Muscle layer of colon (tissue), 2 donors: ENCODE measurements around the gene SAP30L.

Source experiments
- H3K27ac ChIP-seq: one replicate; pipeline ENCODE4 v1.7.0; 2013; ENCODE audit warnings: low read depth, mild to moderate bottlenecking, low read length, moderate library complexity
- H3K27me3 ChIP-seq, 2 donors: one replicate each; pipeline ENCODE4 v1.7.0; 2013; ENCODE audit warnings: low read length in 2 of 2, mild to moderate bottlenecking in 2 of 2; ENCODE audit not compliant: insufficient read depth in 2 of 2, control insufficient read depth in 1 of 2
- H3K36me3 ChIP-seq: one replicate; pipeline ENCODE4 v1.7.0; 2013; ENCODE audit warnings: mild to moderate bottlenecking, low read length; ENCODE audit not compliant: insufficient read depth
- H3K4me1 ChIP-seq: one replicate; pipeline ENCODE4 v1.7.0; 2013; ENCODE audit warnings: mild to moderate bottlenecking, low read length; ENCODE audit not compliant: insufficient read depth
- H3K4me3 ChIP-seq, 2 donors: one replicate each; pipeline ENCODE4 v1.7.0; 2013; ENCODE audit warnings: low read length in 2 of 2, low read depth in 1 of 2, mild to moderate bottlenecking in 1 of 2, moderate library complexity in 1 of 2
- H3K9ac ChIP-seq: one replicate; pipeline ENCODE4 v1.7.0; 2013; ENCODE audit warnings: low read length
- H3K9me3 ChIP-seq: one replicate; pipeline ENCODE4 v1.7.0; 2013; ENCODE audit warnings: mild to moderate bottlenecking, low read length
- donor health status: abdominal sarcoma.
- donor health status: Adenocarcinoma of cecum.

SAP30L gene

DNA sequence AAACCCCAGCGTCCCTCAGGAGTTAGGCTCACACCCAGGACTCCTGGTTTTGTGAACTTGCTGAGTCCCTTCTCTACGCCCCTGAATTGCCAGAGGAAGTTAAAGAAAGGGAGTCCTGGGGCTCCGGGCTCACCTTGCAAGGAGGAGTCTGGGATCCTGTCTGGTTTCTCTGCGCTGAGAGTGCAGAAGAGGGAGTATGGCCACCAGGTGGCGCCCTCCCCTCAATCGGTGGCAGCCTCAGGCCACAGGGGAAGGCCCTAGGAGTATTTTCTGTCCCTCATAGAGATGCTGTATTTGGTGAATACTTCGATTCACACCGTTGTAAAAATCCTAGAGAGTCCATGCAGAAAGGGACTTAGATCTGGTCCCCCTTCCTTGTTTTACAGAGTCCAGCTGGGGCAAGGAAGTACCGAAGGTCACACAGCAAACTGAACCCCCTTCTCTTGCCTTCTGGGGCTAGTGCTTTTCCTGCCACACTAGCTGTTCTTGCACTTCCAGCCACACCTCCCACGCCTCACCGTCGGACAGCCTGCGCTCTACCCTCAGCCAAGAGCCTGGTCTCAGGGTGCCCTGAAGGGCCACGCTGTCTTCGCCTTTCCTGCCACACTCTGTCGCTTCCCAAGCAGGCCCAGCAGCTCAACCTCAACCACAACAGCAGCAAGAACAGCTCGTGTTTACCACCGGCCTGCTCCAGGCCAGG lies 22.0 kb downstream of the SAP30L start:
- H3K27ac ChIP-seq: peak overlapping the region; percentile 38

DNA sequence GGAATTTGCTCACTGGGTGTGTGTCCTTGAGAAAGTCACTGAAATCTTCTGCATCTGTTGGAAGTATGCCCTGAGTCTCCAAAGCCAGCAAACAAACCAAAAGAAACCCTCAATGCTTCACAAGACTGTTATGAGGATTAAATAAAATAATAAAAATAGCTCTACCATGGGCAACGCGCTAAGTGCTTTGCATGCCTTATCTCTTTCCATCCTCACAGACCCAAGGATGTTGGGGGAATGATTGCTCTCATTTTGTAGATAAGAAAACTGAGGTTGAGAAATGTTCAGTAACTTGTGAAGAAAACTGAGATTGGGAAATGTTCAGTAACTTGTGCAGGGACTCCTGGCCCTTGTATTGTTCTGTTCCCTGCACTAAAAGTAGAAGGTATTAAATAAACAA lies 24.3 kb downstream of the SAP30L start:
- Histone ChIP-seq H3K9ac (peak overlapping the region; percentile 5), H3K4me1 (peaks cover under 1% of the 10 kb centered on the region), H3K4me3 (peak overlapping the region in 1 of 2 donors; percentile 39), H3K27me3 (peaks cover 0 to 24% of the 10 kb centered on the region in 2 donors), H3K9me3 (no peaks in the 10 kb centered on the region), H3K36me3 (no peaks in the 10 kb centered on the region), H3K27ac (peak overlapping the region; percentile 67)

More for the DNA sequence above, 22.0 kb downstream of the SAP30L start:
- H3K27me3 ChIP-seq: peaks cover 0 to 13% of the 10 kb centered on the region in 2 donors
- H3K4me1 ChIP-seq: peaks cover 15% of the 10 kb centered on the region
- no peak overlapping the region for H3K9ac ChIP-seq
- no peaks in the 10 kb centered on the region for H3K36me3 ChIP-seq
- H3K9me3 ChIP-seq: no peaks in the 10 kb centered on the region
- no peak overlapping the region for H3K4me3 ChIP-seq

DNA sequence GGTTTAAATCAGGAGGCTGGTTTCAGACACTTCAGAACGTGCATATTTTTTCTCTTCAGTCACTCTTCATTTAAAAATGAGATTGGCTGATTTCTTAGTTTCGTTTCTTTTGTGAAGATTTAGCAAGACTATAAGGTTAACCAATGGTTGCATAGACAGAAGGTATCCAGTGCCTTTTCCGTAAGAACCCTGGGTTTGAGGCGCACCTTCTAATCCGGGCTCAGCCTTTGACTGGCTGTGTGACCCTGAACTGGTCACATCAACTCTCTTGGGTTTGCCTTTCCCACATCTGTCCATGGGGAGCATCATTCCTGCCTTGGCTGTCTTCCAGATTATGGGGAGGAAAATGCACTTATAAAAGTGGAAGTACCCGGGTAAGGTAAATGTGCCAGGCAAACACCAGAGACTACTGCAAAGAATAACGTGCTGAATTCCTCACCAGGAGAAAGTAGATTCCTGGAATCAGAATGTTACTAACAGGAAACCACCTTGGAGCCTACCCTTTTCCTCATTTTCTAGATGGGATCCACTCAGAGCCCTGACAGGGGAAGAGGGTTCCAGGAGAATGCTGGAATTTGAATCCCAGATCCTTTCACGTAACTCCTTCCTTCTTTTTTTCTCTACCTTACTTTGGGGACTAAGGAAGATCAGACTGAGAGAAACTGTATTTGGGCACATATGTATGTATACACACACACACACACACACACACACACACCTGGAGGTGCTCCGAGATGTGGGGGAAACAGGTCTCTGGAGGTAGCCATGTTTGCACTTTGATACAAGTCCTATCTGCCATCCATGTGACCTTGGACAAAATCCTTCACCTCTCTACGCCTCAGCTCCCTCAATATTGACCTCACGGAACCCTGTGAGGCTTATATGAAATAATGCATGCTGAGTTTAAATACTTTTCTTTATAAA lies 25.4 kb downstream of the SAP30L start:
- H3K27ac ChIP-seq: peak overlapping the region; percentile 88
- H3K27me3 ChIP-seq: peaks cover 0 to 33% of the 10 kb centered on the region in 2 donors
- peak overlapping the region; percentile 6 for H3K9ac ChIP-seq
- peak overlapping the region; percentile 17 to 39 for H3K4me3 ChIP-seq
- H3K36me3 ChIP-seq: no peaks in the 10 kb centered on the region
- H3K9me3 ChIP-seq: no peaks in the 10 kb centered on the region
- no peaks in the 10 kb centered on the region for H3K4me1 ChIP-seq

DNA sequence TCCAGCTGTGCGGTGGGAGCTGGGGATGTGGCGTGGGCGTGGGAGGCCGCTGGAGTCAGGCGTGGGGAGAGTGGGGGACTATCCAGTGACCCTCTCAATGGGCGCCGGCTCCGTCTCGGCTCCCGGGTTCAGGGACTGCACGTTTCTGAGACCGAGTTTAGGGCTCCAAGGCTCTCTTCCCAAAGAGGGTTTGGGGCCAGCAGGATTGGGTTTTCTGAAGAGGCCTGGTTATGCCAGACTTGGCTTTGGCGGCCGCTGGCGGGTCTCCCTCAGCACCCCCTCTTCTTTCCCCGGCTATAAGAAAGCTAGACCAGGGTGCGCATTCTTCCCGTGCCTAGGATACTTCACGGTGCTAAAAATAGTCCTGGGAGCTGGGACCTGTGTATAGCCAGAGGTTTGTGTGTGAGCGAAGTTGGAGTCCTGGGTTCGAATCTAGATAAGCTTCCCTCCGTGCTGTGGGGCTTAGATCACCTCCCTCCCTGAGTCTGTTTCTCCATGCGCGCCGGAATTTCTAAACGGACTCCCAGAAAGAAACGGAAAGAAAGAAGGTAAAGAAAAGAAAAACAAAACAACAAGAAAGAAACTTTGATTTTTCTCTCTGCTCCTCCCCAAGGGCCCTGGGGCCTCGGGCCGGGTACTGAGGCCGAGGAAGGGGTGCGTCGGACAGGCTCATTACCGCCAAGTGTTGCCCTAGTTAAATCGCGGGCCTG lies 27.2 kb downstream of the SAP30L start:
- Histone ChIP-seq H3K4me1 (no peaks in the 10 kb centered on the region), H3K4me3 (peak overlapping the region; percentile 44 to 85), H3K27me3 (peaks cover 0 to 52% of the 10 kb centered on the region in 2 donors), H3K36me3 (no peaks in the 10 kb centered on the region), H3K9ac (peak overlapping the region; percentile 49), H3K9me3 (no peaks in the 10 kb centered on the region), H3K27ac (peak overlapping the region; percentile 88)

DNA sequence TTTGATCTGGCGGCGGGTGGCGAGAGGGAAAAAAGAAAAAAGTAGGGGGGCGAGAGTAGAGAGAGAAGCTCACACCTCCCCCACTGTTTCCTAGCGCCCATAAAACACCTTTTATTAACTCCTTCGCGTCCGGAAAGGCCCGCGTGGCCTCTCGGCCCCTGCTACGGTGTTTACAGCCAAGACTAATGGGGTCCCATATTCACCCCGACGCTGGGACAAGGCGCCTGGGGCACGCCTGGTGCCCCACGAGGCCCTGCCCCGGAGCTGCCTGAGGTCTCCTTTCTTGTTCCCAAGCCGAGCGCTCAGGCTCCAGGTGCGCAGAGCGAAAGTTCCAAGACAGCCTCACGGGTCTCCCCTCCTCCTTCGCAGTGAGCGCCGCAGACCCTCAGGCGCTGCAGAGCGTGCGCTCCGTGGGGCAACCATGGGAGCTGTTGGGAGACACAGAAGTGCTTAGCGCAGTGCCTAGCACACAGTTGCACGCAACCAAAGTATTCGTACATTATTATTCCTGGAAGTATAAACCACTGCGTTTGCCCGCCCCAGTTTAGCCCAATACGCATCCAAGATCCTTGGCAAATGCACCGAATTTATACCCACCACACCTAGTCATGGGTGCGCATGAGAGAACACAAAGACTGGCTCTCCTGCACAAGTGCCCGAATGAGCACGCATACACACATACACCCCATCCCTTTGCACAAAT lies 27.9 kb downstream of the SAP30L start:
- Histone ChIP-seq H3K9ac (peak overlapping the region; percentile 97), H3K27me3 (peaks cover 0 to 58% of the 10 kb centered on the region in 2 donors), H3K36me3 (no peaks in the 10 kb centered on the region), H3K27ac (peak overlapping the region; percentile 88), H3K9me3 (no peaks in the 10 kb centered on the region), H3K4me1 (no peaks in the 10 kb centered on the region), H3K4me3 (peak overlapping the region; percentile 44 to 85)

DNA sequence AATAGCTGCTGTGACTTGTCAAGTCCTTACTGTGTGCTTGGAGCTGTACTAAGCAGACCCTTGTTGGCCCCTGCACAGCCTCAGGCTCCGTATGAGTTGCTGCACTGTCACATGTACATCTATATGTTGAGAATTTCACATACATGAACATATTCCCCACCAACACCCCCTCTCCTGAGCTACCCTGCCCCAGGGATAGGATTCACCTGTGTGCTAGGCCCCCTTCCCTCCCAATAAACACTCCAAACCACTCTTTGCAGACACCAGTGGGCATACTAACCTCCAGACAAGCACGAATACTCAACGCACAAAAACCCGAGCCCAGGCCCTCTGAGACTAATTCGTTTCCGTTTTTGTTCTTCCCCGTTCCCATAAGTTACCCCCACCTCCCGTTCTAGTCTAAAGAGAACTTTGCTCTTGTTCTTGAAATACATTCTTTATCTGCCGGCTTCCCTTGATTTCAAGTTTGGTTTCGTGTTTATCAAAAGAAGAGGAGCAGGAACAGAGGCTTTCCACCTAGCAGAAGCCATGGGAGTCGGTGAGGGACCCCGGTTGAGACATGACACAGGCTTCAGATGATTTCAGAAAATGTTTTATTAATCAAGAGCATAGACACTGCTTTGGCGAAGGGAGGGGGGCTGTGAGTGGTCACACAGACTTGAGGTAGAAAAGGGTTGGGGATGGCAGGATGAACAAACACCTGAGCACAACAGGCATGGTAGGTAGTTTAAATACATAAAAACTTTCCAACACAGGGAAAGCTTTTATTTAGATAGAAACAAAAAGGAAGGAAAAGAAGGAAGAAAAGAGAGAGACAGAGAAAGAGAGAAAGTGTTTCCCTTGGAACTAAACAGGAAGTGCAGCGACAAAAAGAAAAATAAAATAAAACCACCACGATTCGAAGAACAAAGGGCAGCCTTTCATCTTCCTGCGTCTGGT lies 28.9 kb downstream of the SAP30L start:
- Histone ChIP-seq H3K36me3 (no peaks in the 10 kb centered on the region), H3K4me3 (peak overlapping the region; percentile 69 to 85), H3K4me1 (peaks cover 8% of the 10 kb centered on the region), H3K9ac (peak overlapping the region; percentile 97), H3K27ac (peak overlapping the region; percentile 88), H3K9me3 (no peaks in the 10 kb centered on the region), H3K27me3 (peaks cover 6 to 61% of the 10 kb centered on the region in 2 donors)

GRCh38 chr5:154475591-154476353 lies 30.0 kb downstream of the SAP30L start:
- H3K9ac ChIP-seq: peak overlapping the region; percentile 97
- H3K27me3 ChIP-seq: peaks cover 12 to 71% of the 10 kb centered on the region in 2 donors
- H3K9me3 ChIP-seq: no peaks in the 10 kb centered on the region
- peak overlapping the region; percentile 69 to 85 for H3K4me3 ChIP-seq
- peaks cover 8% of the 10 kb centered on the region for H3K4me1 ChIP-seq
- H3K27ac ChIP-seq: peak overlapping the region; percentile 88
- no peaks in the 10 kb centered on the region for H3K36me3 ChIP-seq

DNA sequence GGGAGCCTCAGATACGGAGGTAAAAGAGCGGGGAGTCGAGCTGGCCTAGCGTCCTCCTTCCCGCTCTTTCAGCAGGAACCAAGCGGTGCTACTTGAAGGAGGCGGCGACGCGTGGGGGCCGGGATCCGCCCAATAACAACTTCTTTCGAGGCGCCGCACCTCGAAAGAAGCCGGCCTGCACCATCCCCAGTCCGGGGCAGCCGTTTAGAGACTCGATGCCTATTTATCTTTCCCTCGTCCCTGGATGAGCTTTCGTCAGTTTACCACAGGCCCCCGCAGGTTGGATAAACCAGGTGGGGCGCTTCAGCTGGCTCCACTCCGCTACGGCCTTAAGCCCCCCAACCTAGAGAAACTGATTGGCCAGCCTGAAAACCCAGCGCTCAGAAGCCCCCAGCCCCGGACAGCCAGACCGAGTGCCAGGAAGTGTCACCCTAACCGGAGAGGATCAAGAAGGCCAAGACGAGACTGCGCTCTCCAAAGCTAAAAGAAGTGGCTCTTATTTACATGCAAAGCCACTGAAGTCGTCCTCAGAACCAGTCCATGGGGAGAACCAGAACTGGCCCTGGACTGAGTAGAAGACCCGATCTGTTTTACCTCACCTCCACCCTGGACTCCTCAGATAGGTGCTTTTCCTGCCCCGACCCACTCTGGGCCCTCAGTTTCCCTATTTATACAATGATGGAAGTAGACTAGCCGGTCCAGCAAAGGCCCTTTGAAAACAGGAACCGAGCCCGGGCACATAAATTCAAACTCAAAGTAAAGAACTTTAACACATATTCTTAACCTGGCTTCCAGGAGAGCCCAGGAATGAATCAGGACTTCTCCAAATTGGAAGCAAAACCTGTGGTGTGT lies 30.8 kb downstream of the SAP30L start:
- peaks cover 19 to 72% of the 10 kb centered on the region in 2 donors for H3K27me3 ChIP-seq
- H3K36me3 ChIP-seq: no peaks in the 10 kb centered on the region
- peaks cover 10% of the 10 kb centered on the region for H3K4me1 ChIP-seq
- peak overlapping the region; percentile 69 to 85 for H3K4me3 ChIP-seq
- H3K9ac ChIP-seq: peak overlapping the region; percentile 97
- peak overlapping the region; percentile 88 for H3K27ac ChIP-seq
- H3K9me3 ChIP-seq: no peaks in the 10 kb centered on the region
